Gastroesophageal sphincter (tissue), 3 donors: ENCODE measurements around the gene PTPN4.

Experiments used
- CTCF ChIP-seq, 4 experiments: fragments of 200-600 bp in 2 of 4; fragments of 450-650 bp in 2 of 4; sonication (generic) in 1 of 4; IDR thresholded peaks; one replicate each; pipeline ENCODE4 v1.5.1; 2017 to 2019; ENCODE audit warnings: antibody characterized with exemption in 4 of 4, mild to moderate bottlenecking in 2 of 4, moderate library complexity in 2 of 4
- POLR2A ChIP-seq, 2 donors: fragments of 450-650 bp; IDR thresholded peaks; one replicate each; pipeline ENCODE4 v1.6.1; 2017; ENCODE audit warnings: antibody characterized with exemption in 2 of 2, mild to moderate bottlenecking in 2 of 2, moderate library complexity in 1 of 2
- POLR2AphosphoS5 ChIP-seq: sonication (generic); formaldehyde crosslinking; IDR thresholded peaks from one replicate; pipeline ENCODE4 v1.6.1; 2017; ENCODE audit warnings: antibody characterized with exemption

- TF ChIP-seq POLR2AphosphoS5 (no peak), CTCF (IDR thresholded peaks at IDR 0.05) (no peak), POLR2A (IDR thresholded peaks at IDR 0.05) (no peak)
Measured at GRCh38 chr2:119934319-119934718, 174.6 kb downstream of the PTPN4 start.
